ENCODE measurements around the gene METTL2A.
"Not testable (repeated sequence)": the region's sequence is repeated elsewhere in the genome, so short reads cannot be mapped to it uniquely, and the experiment has no call there.

Gene METTL2A

DNA sequence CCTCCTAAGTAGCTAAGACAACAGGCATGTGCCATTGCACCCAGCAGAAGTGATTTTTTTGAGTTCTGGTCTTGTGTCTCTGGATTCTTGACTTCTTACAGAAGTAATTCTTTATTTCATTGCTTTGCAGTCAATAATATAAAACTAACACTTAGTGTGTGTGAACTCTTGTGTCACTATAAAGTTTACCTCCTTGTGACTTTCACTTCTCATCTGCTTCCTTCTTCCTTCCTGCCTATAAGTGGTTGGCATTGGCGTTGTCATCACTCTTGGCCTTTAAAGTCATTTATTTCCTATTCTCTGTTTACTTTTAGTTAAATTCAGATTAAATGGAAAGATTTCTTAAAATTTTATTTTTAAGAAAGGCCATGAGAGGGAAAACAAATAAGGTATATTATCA, 67.3 kb downstream of the METTL2A start:
- not testable (repeated sequence) for H3K9ac ChIP-seq (ENCODE audit: low read length in 5 of 5); H3K27me3 ChIP-seq (ENCODE audit: control insufficient read depth in 5 of 5, insufficient read depth in 4 of 5, low read length in 5 of 5); H3K36me3 ChIP-seq (ENCODE audit: control insufficient read depth in 5 of 5, insufficient read depth in 5 of 5, low read length in 5 of 5); H3K9me3 ChIP-seq (ENCODE audit: control insufficient read depth in 5 of 5, low read length in 5 of 5); H3K4me1 ChIP-seq (ENCODE audit: control insufficient read depth in 5 of 5, insufficient read depth in 5 of 5, low read length in 5 of 5); H3K27ac ChIP-seq (ENCODE audit: low read depth, low read length); H3K4me3 ChIP-seq (ENCODE audit: low read depth in 1 of 5, low read length in 5 of 5)

GRCh38 chr17:62493049-62493655, 69.5 kb downstream of the METTL2A start:
- H3K36me3 ChIP-seq (ENCODE audit: control insufficient read depth in 5 of 5, insufficient read depth in 5 of 5, low read length in 5 of 5); H3K4me1 ChIP-seq (ENCODE audit: control insufficient read depth in 5 of 5, insufficient read depth in 5 of 5, low read length in 5 of 5); H3K27me3 ChIP-seq (ENCODE audit: control insufficient read depth in 5 of 5, insufficient read depth in 4 of 5, low read length in 5 of 5); H3K9me3 ChIP-seq (ENCODE audit: control insufficient read depth in 5 of 5, low read length in 5 of 5); H3K4me3 ChIP-seq (ENCODE audit: low read depth in 1 of 5, low read length in 5 of 5); H3K27ac ChIP-seq (ENCODE audit: low read depth, low read length); H3K9ac ChIP-seq (ENCODE audit: low read length in 5 of 5): not testable (repeated sequence)

DNA sequence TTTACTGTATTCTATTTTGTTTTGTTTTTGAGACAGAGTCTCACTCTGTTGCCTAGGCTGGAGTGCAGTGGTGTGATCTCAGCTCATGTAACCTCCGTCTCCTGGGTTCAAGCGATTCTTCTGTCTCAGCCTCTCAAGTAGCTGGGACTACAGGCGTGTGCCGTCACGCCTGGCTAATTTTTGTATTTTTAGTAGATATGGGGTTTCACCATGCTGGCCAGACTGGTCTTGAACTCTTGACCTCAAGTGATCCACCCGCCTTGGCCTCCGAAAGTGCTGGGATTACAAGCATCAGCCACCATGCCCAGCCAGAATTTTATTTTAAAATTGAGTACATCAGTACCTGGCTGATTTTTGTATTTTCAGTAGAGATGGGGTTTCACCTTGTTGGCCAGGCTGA, 70.4 kb downstream of the METTL2A start:
- H3K36me3 ChIP-seq (ENCODE audit: control insufficient read depth in 5 of 5, insufficient read depth in 5 of 5, low read length in 5 of 5); H3K4me3 ChIP-seq (ENCODE audit: low read depth in 1 of 5, low read length in 5 of 5); H3K9me3 ChIP-seq (ENCODE audit: control insufficient read depth in 5 of 5, low read length in 5 of 5); H3K9ac ChIP-seq (ENCODE audit: low read length in 5 of 5); H3K27me3 ChIP-seq (ENCODE audit: control insufficient read depth in 5 of 5, insufficient read depth in 4 of 5, low read length in 5 of 5); H3K4me1 ChIP-seq (ENCODE audit: control insufficient read depth in 5 of 5, insufficient read depth in 5 of 5, low read length in 5 of 5); H3K27ac ChIP-seq (ENCODE audit: low read depth, low read length): not testable (repeated sequence)

- H3K9me3 ChIP-seq (ENCODE audit: control insufficient read depth in 5 of 5, low read length in 5 of 5); H3K36me3 ChIP-seq (ENCODE audit: control insufficient read depth in 5 of 5, insufficient read depth in 5 of 5, low read length in 5 of 5); H3K9ac ChIP-seq (ENCODE audit: low read length in 5 of 5): not testable (repeated sequence)
These were observed 72.6 kb downstream of the METTL2A start for GRCh38 chr17:62496344-62496743.

DNA sequence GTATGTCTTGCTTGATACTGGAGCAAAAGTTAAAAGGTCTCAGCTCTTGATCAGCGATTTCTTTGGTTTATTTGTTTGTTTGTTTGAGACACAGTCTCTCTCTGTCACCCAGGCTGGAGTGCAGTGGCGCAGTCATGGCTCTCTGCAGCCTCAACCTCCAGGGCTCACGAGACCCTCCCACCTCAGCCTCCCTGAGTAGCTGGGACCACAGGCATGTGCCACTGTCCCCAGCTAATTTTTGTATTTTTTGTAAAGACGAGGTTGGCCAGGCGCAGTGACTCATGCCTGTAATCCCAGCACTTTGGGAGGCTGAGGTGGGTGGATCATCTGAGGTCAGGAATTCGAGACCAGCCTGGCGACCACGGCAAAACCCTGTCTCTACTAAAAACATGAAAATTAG, 75.1 kb downstream of the METTL2A start:
- H3K9ac ChIP-seq (ENCODE audit: low read length in 5 of 5); H3K27ac ChIP-seq (ENCODE audit: low read depth, low read length); H3K36me3 ChIP-seq (ENCODE audit: control insufficient read depth in 5 of 5, insufficient read depth in 5 of 5, low read length in 5 of 5); H3K27me3 ChIP-seq (ENCODE audit: control insufficient read depth in 5 of 5, insufficient read depth in 4 of 5, low read length in 5 of 5); H3K4me1 ChIP-seq (ENCODE audit: control insufficient read depth in 5 of 5, insufficient read depth in 5 of 5, low read length in 5 of 5); H3K4me3 ChIP-seq (ENCODE audit: low read depth in 1 of 5, low read length in 5 of 5); H3K9me3 ChIP-seq (ENCODE audit: control insufficient read depth in 5 of 5, low read length in 5 of 5): not testable (repeated sequence)

More at GRCh38 chr17:62496344-62496743, 72.6 kb downstream of the METTL2A start:
- not testable (repeated sequence) for H3K27ac ChIP-seq (ENCODE audit: low read depth, low read length); H3K4me1 ChIP-seq (ENCODE audit: control insufficient read depth in 5 of 5, insufficient read depth in 5 of 5, low read length in 5 of 5); H3K4me3 ChIP-seq (ENCODE audit: low read depth in 1 of 5, low read length in 5 of 5); H3K27me3 ChIP-seq (ENCODE audit: control insufficient read depth in 5 of 5, insufficient read depth in 4 of 5, low read length in 5 of 5)

All from subcutaneous abdominal adipose tissue (tissue), 5 donors.